ENCODE measurements around the gene MMAA.
"Not testable (repeated sequence)": the region's sequence is repeated elsewhere in the genome, so short reads cannot be mapped to it uniquely, and the experiment has no call there.

MMAA gene

GRCh38 chr4:145618932-145619638, at the start of gene MMAA:
MMAA (plus strand) TSS chr4:145619385; CDS start chr4:145639140, 19,755 bp downstream.
- ATAC-seq = peak; percentile 91 to 94

GRCh38 chr4:145574546-145574945, 44.6 kb upstream of the MMAA start:
- ATAC-seq = not testable (repeated sequence)

GRCh38 chr4:145580906-145581305, 38.3 kb upstream of the MMAA start:
- no peak for ATAC-seq

- ATAC-seq = no peak
Observed at GRCh38 chr4:145583191-145584055, 35.8 kb upstream of the MMAA start.

GRCh38 chr4:145587088-145587754, 32.0 kb upstream of the MMAA start:
- ATAC-seq = no peak

- not testable (repeated sequence) for ATAC-seq
Observed at GRCh38 chr4:145589381-145589780, 29.8 kb upstream of the MMAA start.

- ATAC-seq = no peak
Observed at GRCh38 chr4:145589916-145590702, 29.1 kb upstream of the MMAA start.

- no peak for ATAC-seq
Observed at GRCh38 chr4:145602129-145602760, 16.9 kb upstream of the MMAA start.

- ATAC-seq = no peak
Observed at GRCh38 chr4:145605941-145606340, 13.2 kb upstream of the MMAA start.

GRCh38 chr4:145609481-145610427, 9.4 kb upstream of the MMAA start:
- peak; percentile 48 to 50 for ATAC-seq

- peak; percentile 61 to 64 for ATAC-seq
Observed at GRCh38 chr4:145613566-145614232, 5.5 kb upstream of the MMAA start.

GRCh38 chr4:145614233-145614610, 5.0 kb upstream of the MMAA start:
- ATAC-seq = no peak

- no peak for ATAC-seq
Observed at GRCh38 chr4:145618210-145618931, 814 bp upstream of the MMAA start.

GRCh38 chr4:145619639-145619996, 433 bp downstream of the MMAA start:
- ATAC-seq = peak; percentile 66 to 71

- ATAC-seq = not testable (repeated sequence)
Observed at GRCh38 chr4:145622067-145622466, 2.9 kb downstream of the MMAA start.

GRCh38 chr4:145623831-145624230, 4.6 kb downstream of the MMAA start:
- peak in 1 of 2 donors; percentile 8 for ATAC-seq

GRCh38 chr4:145625677-145626622, 6.8 kb downstream of the MMAA start:
- ATAC-seq = no peak

- no peak for ATAC-seq
Observed at GRCh38 chr4:145626623-145626982, 7.4 kb downstream of the MMAA start.

Measured in activated CD4-positive, CD25-positive, alpha-beta regulatory T cell treated with anti-CD3 and anti-CD28 coated beads, Interleukin-2, amount 50 U/mL, for 24 hours (primary cell).